HG03108 (cell line): ENCODE results near the gene ZNF213.

Experiments
- ATAC-seq: cut with Tn5 transposase; IDR thresholded peaks from one replicate; pipeline ENCODE4 v1.9.1; 2021; ENCODE audit warnings: moderate library complexity; ENCODE audit not compliant: unreplicated experiment

ZNF213 gene

DNA sequence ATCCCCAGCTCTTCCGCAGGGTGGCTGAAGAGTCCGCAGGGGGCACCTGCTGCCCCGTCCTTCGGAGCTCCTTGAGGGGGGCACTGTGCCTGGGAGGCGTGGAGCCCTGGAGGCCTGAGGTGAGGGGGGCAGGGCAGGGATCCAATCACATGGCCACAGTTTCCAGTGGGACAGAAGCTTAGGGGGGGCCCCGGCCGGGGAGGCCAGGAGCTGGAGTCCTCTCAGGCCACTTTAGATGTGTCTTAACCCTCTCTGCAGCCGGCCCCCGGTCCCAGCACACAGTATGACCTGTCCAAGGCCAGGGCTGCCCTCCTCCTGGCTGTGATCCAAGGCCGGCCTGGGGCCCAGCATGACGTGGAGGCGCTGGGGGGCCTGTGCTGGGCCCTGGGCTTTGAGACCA lies 10.8 kb downstream of the ZNF213 start:
- ATAC-seq: no peak

- no peak for ATAC-seq
These were observed 12.4 kb downstream of the ZNF213 start for GRCh38 chr16:3147046-3147756.

DNA sequence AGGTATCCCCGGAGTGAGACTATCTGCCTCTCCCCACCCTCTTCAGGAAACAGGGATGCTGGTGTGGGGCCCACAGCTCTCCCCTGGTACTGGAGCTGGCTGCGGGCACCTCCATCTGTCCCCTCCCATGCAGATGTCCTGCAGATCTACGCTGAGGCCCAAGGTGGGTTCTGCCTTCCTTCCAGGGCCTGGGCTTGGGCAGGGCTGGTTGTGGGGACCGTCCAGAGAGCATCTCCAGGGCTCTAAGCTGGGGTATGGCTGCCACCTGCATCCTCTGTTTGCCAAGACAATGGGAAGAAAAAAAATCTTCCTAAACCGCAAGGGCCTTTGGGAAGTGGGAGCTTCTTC lies 12.9 kb downstream of the ZNF213 start:
- no peak for ATAC-seq

- ATAC-seq: no peak
These were observed 13.7 kb downstream of the ZNF213 start for GRCh38 chr16:3148256-3149192.

- ATAC-seq: no peak
These were observed 14.3 kb downstream of the ZNF213 start for GRCh38 chr16:3149193-3149530.

DNA sequence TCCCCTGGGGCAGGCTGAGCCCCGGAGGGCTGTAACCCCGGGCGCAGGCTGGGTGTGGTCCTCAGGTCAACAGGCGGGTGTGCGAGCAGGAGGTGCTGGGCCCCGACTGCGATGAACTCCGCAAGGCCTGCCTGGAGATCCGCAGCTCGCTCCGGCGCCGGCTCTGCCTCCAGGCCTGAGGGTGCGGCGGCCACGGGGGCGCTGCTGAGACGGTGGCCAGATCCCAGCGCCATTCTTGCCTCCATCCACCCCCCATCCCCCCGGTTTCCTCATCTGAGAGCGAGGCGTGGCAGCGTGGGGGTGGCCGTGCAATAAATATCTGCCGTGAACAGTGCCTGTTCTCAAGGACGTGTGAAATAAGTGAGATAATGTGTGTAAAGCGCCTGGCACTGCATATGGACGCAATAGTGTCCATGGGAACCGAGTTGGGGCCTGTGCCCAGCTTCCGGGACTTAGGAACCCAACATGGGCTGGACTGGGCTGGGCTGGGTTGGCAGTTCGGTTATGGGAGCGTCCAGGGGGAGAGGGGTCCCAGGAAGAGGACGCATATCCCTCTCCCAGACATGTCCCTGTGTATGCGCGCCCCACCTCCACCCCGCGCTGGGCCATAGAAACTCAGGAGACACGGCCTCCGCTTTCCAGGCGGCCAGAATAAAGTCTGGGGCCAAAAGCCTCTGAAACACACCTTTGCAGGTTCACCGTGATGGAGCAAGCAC lies 15.0 kb downstream of the ZNF213 start:
- no peak for ATAC-seq

GRCh38 chr16:3150346-3151218 lies 15.8 kb downstream of the ZNF213 start:
- ATAC-seq: peak; percentile 70

- no peak for ATAC-seq
These were observed 17.1 kb downstream of the ZNF213 start for GRCh38 chr16:3152027-3152276.

GRCh38 chr16:3152277-3152990 lies 17.6 kb downstream of the ZNF213 start:
- ATAC-seq: peak; percentile 26

DNA sequence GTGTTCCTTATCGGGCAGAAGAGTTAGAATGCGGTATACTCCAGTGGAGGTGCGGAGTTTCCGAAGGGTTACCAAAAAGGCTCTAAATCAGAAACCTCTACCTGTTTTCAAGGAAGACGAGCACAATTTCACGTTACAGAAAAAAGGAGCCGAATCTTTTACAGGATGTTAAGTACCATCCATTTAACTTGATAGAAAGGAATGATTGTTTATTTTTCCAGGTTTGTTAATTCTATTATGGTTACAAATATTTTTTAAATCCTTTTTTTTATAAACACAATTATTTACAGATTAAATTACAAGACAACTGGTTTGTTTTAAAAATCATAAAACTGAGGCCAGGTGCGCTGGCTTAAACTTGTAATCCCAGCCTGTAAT lies 18.2 kb downstream of the ZNF213 start:
- ATAC-seq: no peak

DNA sequence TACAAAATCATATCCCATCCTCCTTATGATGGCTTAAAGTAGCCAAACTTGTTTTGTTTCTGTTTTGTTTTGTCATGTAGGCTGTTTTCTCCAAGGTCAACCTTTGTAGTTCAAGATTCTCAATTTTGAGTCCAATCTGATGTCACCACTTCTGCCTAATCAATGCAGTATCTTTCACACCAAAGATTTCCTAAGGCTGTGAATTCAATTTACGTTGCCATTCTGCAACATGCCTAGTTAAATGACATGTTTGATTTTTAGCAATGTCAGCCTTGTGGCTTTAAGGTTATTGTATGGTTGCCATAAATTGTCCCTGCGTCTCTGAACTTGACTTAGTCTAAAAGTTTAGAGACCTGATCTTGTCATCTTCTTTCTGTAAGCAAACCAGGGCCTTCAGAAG lies 20.4 kb downstream of the ZNF213 start:
- no peak for ATAC-seq

- no peak for ATAC-seq
These were observed 21.1 kb downstream of the ZNF213 start for GRCh38 chr16:3155972-3156371.

GRCh38 chr16:3157229-3158025 lies 22.6 kb downstream of the ZNF213 start:
- ATAC-seq: no peak

DNA sequence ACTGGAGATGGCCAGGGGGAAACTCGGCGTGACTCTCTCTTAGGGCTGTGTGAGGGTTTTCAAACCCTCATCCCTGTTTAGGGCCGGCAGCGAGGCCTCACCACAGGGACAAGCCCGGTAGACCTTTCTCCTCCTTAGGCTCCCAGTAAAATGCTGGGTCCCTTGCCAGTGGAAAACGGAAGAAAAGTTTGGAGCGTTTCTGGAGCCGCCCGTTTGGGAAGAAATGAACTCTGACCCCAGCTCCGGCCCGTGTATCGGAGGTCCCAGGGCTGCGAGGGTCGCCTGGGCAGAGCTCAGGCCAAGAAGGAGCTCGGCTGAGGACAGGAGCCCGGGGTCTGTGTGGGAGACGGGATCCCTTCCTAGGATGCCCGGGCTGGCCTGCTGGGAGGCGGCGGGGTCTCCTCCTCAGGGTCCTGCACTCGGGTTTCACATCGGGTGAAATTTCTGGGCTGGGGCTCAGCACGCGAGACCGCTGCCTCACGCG lies 23.2 kb downstream of the ZNF213 start:
- no peak for ATAC-seq

GRCh38 chr16:3158510-3159314 lies 23.9 kb downstream of the ZNF213 start:
- peak; percentile 45 for ATAC-seq

- no peak for ATAC-seq
These were observed 26.6 kb downstream of the ZNF213 start for GRCh38 chr16:3161235-3162018.

GRCh38 chr16:3164121-3164991 lies 29.5 kb downstream of the ZNF213 start:
- no peak for ATAC-seq
